ENCODE data around the gene C6orf89. TPM values are rescaled to one million over a fixed set of nuclear protein-coding genes. Genes with fewer than 3 reads are reported as not detected.

The C6orf89 gene
- total RNA-seq, 1 donor from 2014 or later: 29.9 TPM

- Mint-ChIP-seq H3K9me3 (ENCODE audit: low read depth) (no peaks in the 10 kb centered on the region), H3K4me1 (ENCODE audit: low read depth) (peaks cover 2% of the 10 kb centered on the region), H3K4me3 (ENCODE audit: low read depth) (no peak overlapping the region), H3K27ac (no peak overlapping the region), H3K36me3 (ENCODE audit: insufficient read depth) (peaks cover 8% of the 10 kb centered on the region), H3K27me3 (no peaks in the 10 kb centered on the region)
- no peak for DNase-seq (ENCODE audit: low spot score, unreplicated experiment)
- TF ChIP-seq CTCF (IDR thresholded peaks at IDR 0.05; ENCODE audit: unreplicated experiment): no peak
These were observed 31.9 kb downstream of the C6orf89 start for GRCh38 chr6:36917541-36918193.

- Mint-ChIP-seq H3K4me3 (ENCODE audit: low read depth) (no peak overlapping the region), H3K4me1 (ENCODE audit: low read depth) (no peaks in the 10 kb centered on the region), H3K27me3 (no peaks in the 10 kb centered on the region), H3K36me3 (ENCODE audit: insufficient read depth) (peaks cover 6% of the 10 kb centered on the region), H3K27ac (no peak overlapping the region), H3K9me3 (ENCODE audit: low read depth) (no peaks in the 10 kb centered on the region)
- no peak for DNase-seq (ENCODE audit: low spot score, unreplicated experiment)
- TF ChIP-seq CTCF (IDR thresholded peaks at IDR 0.05; ENCODE audit: unreplicated experiment): no peak
These were observed 34.3 kb downstream of the C6orf89 start for GRCh38 chr6:36920049-36920448.

GRCh38 chr6:36920546-36920945 is 34.8 kb downstream of the C6orf89 start:
- Mint-ChIP-seq H3K9me3 (ENCODE audit: low read depth) (no peaks in the 10 kb centered on the region), H3K36me3 (ENCODE audit: insufficient read depth) (peaks cover 5% of the 10 kb centered on the region), H3K4me1 (ENCODE audit: low read depth) (no peaks in the 10 kb centered on the region), H3K27me3 (no peaks in the 10 kb centered on the region), H3K27ac (no peak overlapping the region), H3K4me3 (ENCODE audit: low read depth) (no peak overlapping the region)
- TF ChIP-seq CTCF (IDR thresholded peaks at IDR 0.05; ENCODE audit: unreplicated experiment): no peak
- no peak for DNase-seq (ENCODE audit: low spot score, unreplicated experiment)

- Mint-ChIP-seq H3K4me3 (ENCODE audit: low read depth) (no peak overlapping the region), H3K36me3 (ENCODE audit: insufficient read depth) (peaks cover 1% of the 10 kb centered on the region), H3K27me3 (no peaks in the 10 kb centered on the region), H3K4me1 (ENCODE audit: low read depth) (peaks cover 2% of the 10 kb centered on the region), H3K27ac (no peak overlapping the region), H3K9me3 (ENCODE audit: low read depth) (no peaks in the 10 kb centered on the region)
- DNase-seq (ENCODE audit: low spot score, unreplicated experiment): no peak
- no peak for TF ChIP-seq CTCF (IDR thresholded peaks at IDR 0.05; ENCODE audit: unreplicated experiment)
These were observed 38.4 kb downstream of the C6orf89 start for GRCh38 chr6:36924131-36924530.

GRCh38 chr6:36924778-36925374 is 39.1 kb downstream of the C6orf89 start:
- peaks cover 4% of the 10 kb centered on the region for H3K4me1 Mint-ChIP-seq (ENCODE audit: low read depth)
- H3K36me3 Mint-ChIP-seq (ENCODE audit: insufficient read depth): peaks cover 1% of the 10 kb centered on the region
- no peaks in the 10 kb centered on the region for H3K27me3 Mint-ChIP-seq
- TF ChIP-seq CTCF (IDR thresholded peaks at IDR 0.05; ENCODE audit: unreplicated experiment): no peak
- no peak overlapping the region for H3K4me3 Mint-ChIP-seq (ENCODE audit: low read depth)
- DNase-seq (ENCODE audit: low spot score, unreplicated experiment): no peak
- no peaks in the 10 kb centered on the region for H3K9me3 Mint-ChIP-seq (ENCODE audit: low read depth)
- H3K27ac Mint-ChIP-seq: no peak overlapping the region
